ENCODE data around the gene DERA. TPM values are rescaled to one million over a fixed set of nuclear protein-coding genes. Genes with fewer than 3 reads are reported as not detected.
"Not testable (repeated sequence)": the region's sequence is repeated elsewhere in the genome, so short reads cannot be mapped to it uniquely, and the experiment has no call there.

The DERA gene
- 34.4 TPM for total RNA-seq

DNA sequence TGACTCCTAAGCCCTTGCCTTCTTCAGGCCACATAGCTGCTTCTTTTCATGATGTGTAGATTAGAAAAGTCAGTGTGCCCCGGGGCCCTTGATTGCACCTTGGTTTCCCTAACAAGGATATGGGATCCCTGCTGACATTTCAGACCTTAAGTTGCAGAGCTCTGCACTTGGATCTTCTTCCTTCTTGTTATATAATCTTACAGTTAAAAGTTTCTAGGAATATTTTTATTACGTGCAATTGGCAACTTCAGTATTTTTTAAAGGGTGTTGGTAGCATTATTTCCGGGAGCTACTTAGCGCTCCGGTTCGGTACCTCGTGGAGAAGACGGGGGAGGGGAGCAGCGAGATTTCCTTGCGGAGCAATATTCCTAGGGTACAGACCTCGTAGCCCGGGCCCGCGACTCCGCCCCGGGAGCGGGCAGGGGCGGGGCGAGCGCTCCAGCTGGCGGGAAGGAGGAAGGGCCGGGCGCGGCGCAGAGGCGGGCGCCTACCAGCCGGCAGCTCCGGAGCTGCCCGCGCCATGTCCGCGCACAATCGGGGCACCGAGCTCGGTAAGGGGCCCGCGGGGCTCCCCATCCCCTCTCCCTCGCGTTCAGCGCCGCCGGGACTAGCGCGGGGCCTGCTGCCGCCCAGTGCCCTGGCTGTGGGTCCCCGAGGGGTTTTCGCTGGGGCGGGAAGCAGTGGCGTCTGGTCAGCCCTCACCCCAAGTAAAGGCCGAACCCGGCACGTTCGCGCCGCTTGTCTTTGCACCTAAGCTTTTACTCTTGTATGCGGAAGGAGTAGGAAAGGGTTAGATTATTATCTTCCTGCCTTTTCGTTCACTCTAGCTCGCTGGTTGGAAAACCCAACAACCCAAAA lies at the start of gene DERA:
DERA (plus strand) TSS at position 469 of the 858 bp plus-strand sequence; CDS start at position 521, 52 bp downstream.
- DNase-seq (ENCODE audit: low spot score): peak; percentile 80

DNA sequence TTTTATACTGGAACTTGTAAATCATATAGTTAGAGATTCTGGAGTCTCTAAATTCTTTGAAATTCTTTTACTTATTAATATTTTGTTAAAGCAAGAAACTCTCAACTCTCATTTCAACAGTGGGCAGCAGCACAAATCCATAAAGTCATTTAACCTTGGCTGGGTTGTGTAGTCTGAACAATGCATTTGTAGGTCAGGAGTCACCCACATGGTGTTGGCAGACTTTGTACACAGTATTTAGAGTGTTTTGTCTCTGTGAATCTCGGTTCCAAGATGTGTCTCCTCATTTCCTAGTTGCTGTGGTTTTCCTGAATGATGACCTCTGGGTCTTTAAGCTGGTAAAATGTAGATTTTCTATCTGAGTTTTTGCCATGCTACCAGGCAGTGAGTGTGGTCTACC lies 49.7 kb upstream of the DERA start:
- no peak for DNase-seq (ENCODE audit: low spot score)

DNA sequence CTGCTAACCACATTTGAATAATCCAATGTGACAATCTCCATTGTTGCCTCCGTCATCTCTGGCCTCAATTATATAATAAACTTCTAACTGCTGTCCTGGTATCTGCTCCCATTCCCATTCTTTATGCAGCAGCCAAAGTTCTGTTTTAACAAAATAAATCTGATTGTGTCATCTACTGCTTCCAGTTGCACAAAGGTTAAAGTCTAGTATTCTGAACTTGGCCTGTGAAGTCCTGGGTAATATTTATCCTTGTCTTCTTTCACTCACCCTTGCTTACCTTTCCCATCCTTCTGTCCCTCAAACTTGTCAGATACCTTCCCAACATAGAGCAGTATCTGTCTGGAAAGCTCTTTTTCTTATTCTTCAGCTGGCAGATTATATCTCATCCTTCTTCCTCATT lies 48.3 kb upstream of the DERA start:
- DNase-seq (ENCODE audit: low spot score): no peak

GRCh38 chr12:15863372-15863771 lies 47.8 kb upstream of the DERA start:
- no peak for DNase-seq (ENCODE audit: low spot score)

DNA sequence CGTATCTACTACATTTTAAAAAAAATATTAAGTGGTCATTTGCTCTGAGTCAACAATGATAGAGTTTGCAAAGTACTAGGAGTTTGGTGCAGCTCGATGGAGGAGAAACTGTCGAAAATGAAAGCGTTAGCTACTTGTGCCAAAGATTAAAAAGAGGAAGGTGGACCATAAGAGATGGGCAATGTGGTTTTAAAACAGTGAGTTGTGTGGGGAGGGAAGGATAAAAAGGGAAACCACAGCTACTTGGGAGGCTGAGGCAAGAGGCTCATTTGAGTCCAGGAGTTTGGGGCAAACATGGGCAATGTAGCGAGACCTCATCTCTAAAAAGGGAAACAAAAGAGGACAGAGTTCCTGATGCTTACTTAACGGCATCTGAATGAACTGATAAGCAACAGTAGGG lies 47.1 kb upstream of the DERA start:
- DNase-seq (ENCODE audit: low spot score): no peak

DNA sequence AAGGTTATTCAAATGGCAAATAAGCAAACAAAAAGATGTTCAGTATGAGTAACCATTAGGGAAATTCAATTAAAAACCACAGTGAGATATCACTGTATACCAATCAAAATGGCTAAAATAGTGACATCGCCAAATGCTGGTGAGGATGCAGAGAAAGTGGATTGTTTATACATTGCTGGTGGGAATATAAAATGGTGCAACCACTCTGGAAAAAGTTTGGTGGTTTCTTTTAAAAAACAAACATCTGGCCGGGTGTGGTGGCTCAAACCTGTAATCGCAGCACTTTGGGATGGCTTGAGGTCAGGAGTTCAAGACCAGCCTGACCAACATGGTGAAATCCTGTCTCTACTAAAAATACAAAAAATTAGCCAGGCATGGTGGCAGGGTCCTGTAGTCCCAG lies 42.9 kb upstream of the DERA start:
- no peak for DNase-seq (ENCODE audit: low spot score)

DNA sequence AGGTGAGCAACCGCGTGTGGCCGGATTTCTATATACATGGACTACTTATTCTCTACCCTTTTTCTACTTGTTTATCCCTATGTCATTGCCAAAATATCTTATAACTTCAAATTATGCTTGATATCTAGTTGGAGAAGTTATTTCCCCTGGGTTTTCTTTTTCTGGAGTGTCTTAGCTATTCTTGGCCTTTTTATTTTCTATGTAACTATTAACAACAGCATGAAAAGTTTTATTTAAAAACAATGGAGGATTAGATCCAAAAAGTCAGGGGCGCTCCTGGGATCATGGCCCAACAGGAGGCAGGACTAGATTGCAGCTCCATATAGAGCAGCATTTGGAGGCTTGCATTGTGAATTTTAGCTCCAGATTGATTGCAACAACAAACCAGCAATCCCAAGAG lies 37.6 kb upstream of the DERA start:
- DNase-seq (ENCODE audit: low spot score): no peak

DNA sequence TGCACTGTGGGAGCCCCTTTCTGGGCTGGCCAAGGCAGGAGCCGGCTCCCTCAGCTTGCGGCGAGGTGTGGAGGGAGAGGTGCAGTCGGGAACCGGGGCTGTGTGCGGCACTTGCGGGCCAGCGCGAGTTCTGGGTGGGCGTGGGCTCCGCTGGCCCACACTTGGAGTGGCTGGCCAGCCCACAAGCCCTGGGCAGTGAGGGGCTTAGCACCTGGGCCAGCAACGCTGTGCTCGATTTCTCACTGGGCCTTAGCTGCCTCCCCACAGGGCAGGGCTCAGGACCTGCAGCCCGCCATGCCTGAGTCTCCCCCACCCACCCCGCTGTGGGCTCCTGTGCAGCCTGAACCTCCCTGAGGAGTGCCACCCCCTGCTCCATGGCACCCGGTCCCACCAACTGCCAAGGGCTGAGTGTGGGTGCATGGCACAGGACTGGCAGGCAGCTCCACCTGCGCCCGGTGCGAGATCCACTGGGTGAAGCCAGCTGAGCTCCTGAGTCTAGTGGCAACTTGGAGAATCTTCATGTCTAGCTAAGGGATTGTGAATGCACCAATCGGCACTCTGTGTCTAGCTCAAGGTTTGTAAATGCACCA lies 36.5 kb upstream of the DERA start:
- DNase-seq (ENCODE audit: low spot score): not testable (repeated sequence)

GRCh38 chr12:15875863-15876262 lies 35.3 kb upstream of the DERA start:
- no peak for DNase-seq (ENCODE audit: low spot score)

DNA sequence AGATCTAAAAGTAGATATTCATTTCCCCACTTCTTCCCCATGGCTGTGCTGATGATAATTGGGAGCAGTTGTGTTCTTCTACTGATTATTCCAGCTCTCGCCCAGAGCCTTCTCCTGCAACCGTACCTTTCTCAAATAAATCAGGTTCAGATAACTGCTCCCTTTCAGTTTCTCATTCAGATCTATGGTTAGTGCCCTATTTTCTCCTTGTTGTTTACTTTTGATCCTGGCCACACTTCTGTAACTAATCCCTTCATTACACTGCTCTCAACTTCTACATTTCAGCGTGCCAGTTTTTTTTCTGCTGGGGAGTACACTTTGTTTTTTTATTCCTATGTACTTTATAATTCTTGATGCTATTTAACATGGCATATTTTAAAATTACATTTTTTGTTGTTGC lies 31.7 kb upstream of the DERA start:
- DNase-seq (ENCODE audit: low spot score): no peak

DNA sequence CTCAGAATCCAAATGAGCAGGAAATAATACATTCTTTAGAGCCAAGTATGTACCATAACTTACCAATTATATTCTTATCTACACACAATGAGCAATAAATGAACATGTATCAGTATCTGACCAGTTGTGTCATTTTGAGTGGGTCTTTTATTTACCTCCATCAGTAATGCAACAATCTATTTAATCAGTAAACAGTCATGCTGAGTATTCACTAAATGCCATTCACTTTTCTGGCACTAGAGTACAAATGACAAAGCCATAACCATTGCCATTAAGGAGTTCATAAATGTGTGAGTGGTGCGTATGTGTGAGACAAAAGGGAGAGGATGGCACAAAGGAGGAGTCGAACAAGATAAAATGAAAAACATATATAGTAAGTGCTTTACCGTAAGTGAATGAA lies 30.4 kb upstream of the DERA start:
- no peak for DNase-seq (ENCODE audit: low spot score)

GRCh38 chr12:15882118-15882971 lies 28.8 kb upstream of the DERA start, which contains the start of gene STRAP:
Gene STRAP (plus strand): TSS chr12:15882387. CDS start chr12:15882708, 321 bp downstream.
- peak; percentile 97 for DNase-seq (ENCODE audit: low spot score)

DNA sequence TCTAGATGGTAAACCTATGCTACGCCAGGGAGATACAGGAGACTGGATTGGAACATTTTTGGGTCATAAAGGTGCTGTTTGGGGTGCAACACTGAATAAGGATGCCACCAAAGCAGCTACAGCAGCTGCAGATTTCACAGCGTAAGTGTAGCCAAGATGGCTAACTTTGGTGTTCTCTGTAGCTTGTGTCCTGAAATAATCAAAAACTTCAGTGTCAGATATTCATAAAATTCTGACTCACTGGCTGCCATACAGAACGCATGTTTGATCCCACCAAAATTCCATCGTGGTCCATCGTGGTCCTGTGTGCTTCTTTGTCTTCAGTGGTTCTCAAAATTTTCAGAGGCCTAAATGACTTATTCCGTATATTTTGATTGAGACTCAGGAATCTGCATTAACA lies 27.6 kb upstream of the DERA start:
- DNase-seq (ENCODE audit: low spot score): no peak

GRCh38 chr12:15886372-15887042 lies 24.6 kb upstream of the DERA start:
- DNase-seq (ENCODE audit: low spot score): no peak

GRCh38 chr12:15887043-15887817 lies 23.9 kb upstream of the DERA start:
- DNase-seq (ENCODE audit: low spot score): no peak

DNA sequence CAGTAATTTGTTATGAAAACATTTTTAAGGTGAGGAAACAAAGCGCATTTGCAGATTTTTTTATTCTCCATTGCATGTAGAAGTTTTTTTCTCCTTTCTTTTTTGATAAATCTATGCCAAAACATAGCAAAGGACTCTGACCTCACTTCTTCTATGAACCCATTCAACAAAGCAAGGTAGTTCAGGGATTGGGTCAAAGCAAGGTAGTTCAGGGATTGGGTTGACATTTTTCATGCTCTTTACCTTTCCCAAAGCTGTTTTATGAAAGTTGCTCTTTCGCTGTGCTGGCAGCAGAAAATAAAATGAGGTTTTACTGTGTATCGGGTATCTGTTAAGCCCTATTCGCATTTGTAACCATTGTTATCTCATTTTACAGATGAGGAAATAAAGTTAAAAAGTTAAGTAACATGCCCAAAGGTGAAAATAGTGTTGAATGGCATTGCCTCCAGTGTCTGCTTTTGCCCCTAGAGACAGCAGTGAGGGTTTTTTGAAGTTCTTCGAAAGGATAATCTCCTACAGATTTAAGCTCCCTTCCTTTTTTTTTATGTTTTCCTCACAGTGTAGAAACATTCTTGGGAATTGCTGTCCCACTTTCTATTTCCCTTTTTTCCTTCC lies 18.4 kb upstream of the DERA start:
- DNase-seq (ENCODE audit: low spot score): no peak

DNA sequence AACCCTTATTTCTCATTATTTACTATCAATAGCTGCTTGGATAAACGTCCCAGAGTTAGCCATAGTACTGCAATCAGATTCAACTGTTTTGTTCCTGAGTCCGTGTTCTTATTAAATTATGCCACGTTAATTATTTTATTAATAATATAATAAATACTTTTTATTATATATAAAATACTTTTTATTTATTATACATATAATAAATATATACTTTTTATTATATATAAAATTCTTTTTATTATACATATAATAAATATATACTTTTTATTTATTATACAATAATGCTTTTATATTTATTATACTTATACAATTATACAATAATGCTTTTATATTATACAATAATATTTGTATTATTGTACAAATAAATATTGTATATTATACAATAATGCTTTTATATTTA lies 17.9 kb upstream of the DERA start:
- no peak for DNase-seq (ENCODE audit: low spot score)

DNA sequence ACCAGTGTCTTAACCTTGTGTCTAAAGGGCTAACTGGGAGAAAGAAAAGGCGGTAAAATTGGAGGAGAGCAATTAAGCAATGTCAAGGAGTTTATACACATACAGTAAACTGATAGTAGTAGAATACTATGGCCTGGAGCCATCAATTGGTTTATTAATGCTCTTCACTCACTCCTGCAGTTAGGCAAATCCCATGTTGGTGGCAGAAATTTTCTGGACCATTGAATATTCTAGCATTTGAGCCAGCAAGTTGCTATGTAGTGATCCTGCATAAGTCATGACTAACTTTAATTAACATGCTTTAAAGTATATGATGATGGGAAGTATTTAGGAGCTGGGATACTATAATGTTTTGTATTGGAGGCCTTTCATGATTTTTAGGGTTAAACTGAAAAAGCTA lies 14.3 kb upstream of the DERA start:
- no peak for DNase-seq (ENCODE audit: low spot score)

- DNase-seq (ENCODE audit: low spot score): no peak
Observed at GRCh38 chr12:15897433-15897832, 13.7 kb upstream of the DERA start.

DNA sequence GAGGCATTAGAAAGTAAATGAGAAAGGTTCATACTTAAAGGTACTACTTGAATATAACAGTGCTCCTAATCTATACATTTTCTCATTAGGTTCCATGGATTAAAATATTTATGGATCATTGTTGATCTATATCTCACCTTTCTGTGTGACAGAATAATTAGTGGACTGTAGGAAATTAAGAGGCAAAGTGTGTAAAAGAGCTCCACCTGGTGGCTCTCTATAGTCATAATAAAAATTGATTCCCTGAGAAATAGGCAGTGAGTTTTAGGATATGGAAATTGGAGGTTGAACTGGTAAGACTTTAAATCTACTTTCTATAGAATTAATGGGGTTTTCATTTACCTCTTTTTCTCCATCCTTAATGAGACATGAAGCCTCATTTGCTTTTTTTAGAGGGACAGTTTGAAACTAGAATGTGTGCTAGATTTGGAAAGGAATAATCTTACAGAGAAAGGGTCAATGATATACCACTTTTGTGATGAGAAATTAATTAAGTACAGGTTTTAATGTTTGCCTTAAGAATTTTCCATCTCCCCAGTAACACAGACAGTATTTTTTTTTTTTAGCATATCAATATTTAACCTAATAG lies 11.8 kb upstream of the DERA start:
- no peak for DNase-seq (ENCODE audit: low spot score)
